Activated CD4-positive, alpha-beta T cell treated with anti-CD3 and anti-CD28 coated beads, Interleukin-10, Interleukin-2, amounts not matched to agents 100 ng/mL and 50 ng/mL, durations not matched to agents 16 hours and 8 hours (primary cell): ENCODE results near the gene LKAAEAR1.

Source experiments
- DNase-seq: peaks from one replicate; pipeline ENCODE4 v3.0.0-alpha.2; 2020

Gene LKAAEAR1

DNA sequence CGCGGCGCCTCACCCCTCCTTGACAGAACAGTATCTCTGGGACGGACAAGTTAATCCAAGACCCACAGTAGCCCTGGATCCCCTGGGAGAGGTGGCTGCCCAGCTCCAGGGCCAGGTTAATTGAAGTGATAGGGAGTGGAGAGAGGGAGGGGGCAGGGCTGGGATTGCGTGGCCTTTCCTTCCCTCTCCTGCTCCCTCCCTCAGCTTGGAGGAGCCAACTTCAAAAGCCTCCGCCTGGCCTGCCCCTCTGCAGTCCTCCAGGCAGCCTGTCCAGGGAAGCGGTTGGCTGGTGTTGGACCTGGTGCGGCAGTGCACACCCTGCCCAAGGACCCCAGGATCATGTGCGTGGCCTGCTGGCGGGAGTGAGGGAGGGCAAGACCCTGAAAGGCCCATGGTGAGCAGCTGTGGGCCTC lies 48.3 kb downstream of the LKAAEAR1 start, which contains the start of gene C20orf204:
TSS of gene C20orf204 (plus strand) at position 250 of the 413 bp plus-strand sequence. CDS start at position 392, 142 bp downstream.
- no peak for DNase-seq

- peak; percentile 83 for DNase-seq
Observed at GRCh38 chr20:64035066-64035932, 48.9 kb downstream of the LKAAEAR1 start.

DNA sequence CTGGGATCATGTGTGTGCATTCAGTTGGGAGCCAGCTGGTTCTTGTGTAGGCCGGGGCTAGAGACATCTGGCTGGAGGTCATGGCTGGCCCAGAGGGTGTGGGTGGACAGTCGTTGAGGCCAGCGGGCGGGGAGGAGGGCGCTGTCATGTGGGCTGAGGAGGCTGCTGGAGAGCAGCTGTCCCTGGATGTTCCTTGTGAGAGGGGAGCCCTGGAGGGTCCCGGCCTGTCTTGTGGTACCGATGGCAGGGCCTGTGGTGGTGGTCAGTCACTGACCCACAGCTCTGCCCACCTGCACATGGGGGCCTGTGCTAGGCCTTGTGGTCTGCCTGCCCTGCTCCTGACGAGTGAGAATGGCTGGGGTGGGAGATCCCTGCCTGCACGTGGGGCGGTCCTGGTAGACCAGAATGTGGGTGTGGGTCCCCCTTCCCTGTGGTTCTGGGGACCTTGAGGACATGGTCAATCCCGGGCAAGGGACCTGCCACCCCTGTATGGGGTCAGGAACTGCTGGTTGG lies 50.2 kb downstream of the LKAAEAR1 start:
- no peak for DNase-seq
